ENCODE measurements around the gene ABHD16A.
"Not testable (repeated sequence)": the region's sequence is repeated elsewhere in the genome, so short reads cannot be mapped to it uniquely, and the experiment has no call there.

Gene ABHD16A

GRCh38 chr6:31713991-31714684, 11.0 kb upstream of the ABHD16A start:
- no peak for DNase-seq

GRCh38 chr6:31713465-31713864, 10.3 kb upstream of the ABHD16A start:
- no peak for DNase-seq

GRCh38 chr6:31712296-31712695, 9.2 kb upstream of the ABHD16A start:
- DNase-seq, result peak; percentile 29

GRCh38 chr6:31711233-31711632, 8.1 kb upstream of the ABHD16A start:
- no peak for DNase-seq

GRCh38 chr6:31710523-31711219, 7.5 kb upstream of the ABHD16A start:
- no peak for DNase-seq

GRCh38 chr6:31709157-31709556, 6.0 kb upstream of the ABHD16A start:
- DNase-seq, result not testable (repeated sequence)

GRCh38 chr6:31708224-31708623, 5.1 kb upstream of the ABHD16A start:
- DNase-seq, result no peak

- no peak for DNase-seq
Observed at GRCh38 chr6:31707701-31708100, 4.6 kb upstream of the ABHD16A start.

GRCh38 chr6:31706599-31706998, 3.5 kb upstream of the ABHD16A start, which contains the start of gene LY6G6F:
Gene LY6G6F (plus strand): TSS chr6:31706866. CDS start chr6:31706907, 41 bp downstream.
- no peak for DNase-seq

GRCh38 chr6:31705931-31706330, 2.8 kb upstream of the ABHD16A start:
- DNase-seq, result no peak

- no peak for DNase-seq
Observed at GRCh38 chr6:31702405-31702818, 712 bp downstream of the ABHD16A start.

GRCh38 chr6:31701666-31702404, 1.3 kb downstream of the ABHD16A start:
- DNase-seq, result no peak

- DNase-seq, result no peak
Observed at GRCh38 chr6:31700740-31701401, 2.3 kb downstream of the ABHD16A start.

- no peak for DNase-seq
Observed at GRCh38 chr6:31697555-31697954, 5.6 kb downstream of the ABHD16A start.

GRCh38 chr6:31693535-31693934, 9.6 kb downstream of the ABHD16A start:
- DNase-seq, result no peak

GRCh38 chr6:31692886-31693285, 10.2 kb downstream of the ABHD16A start:
- DNase-seq, result no peak

GRCh38 chr6:31692353-31692752, 10.8 kb downstream of the ABHD16A start:
- DNase-seq, result no peak

- DNase-seq, result no peak
Observed at GRCh38 chr6:31691564-31692108, 11.5 kb downstream of the ABHD16A start.

GRCh38 chr6:31691078-31691463, 12.1 kb downstream of the ABHD16A start:
- DNase-seq, result no peak

- no peak for DNase-seq
Observed at GRCh38 chr6:31690231-31691077, 12.7 kb downstream of the ABHD16A start.

GRCh38 chr6:31689249-31690110, 13.6 kb downstream of the ABHD16A start:
- DNase-seq, result no peak
